HCT116 (cell line): ENCODE measurements around the gene THOC2. TPM values are rescaled to one million over a fixed set of nuclear protein-coding genes. Genes with fewer than 3 reads are reported as not detected.
"Not testable (repeated sequence)": the region's sequence is repeated elsewhere in the genome, so short reads cannot be mapped to it uniquely, and the experiment has no call there.

Source experiments
- ATAC-seq: fragments of 200-7000 bp; cut with Tn5 transposase; 2 replicates; pipeline ENCODE4 v1.9.1; 2020; ENCODE audit warnings: mild to moderate bottlenecking, moderate library complexity
- BruUV-seq: library from RNA; stranded (reverse); fragments of 400-500 nt; replicated peaks from 2 replicates; lab custom pipeline; 2021; lab: Mats Ljungman, UMichigan
- CTCF ChIA-PET: fragments of 300-600 bp; sonication (Branson Sonifier 250); formaldehyde crosslinking; loops from one replicate; lab custom pipeline; 2021; ENCODE audit warnings: antibody characterized with exemption; lab: Charles Lee
- POLR2A ChIA-PET: fragments of 300-600, 350-600 bp; sonication (Branson Sonifier 250); formaldehyde crosslinking; loops from one replicate; lab custom pipeline; 2021; ENCODE audit warnings: antibody characterized with exemption; lab: Charles Lee
- RAD21 ChIA-PET, 2 experiments: fragments of 300-600 bp; sonication (Branson Sonifier 250); formaldehyde crosslinking; loops; one replicate each; lab custom pipeline; 2023; ENCODE audit warnings: low total read pairs in 2 of 2; ENCODE audit not compliant: uncharacterized antibody in 2 of 2, unreplicated experiment in 2 of 2, low non-redundant PET in 1 of 2; lab: Charles Lee
- DNase-seq: peaks from one replicate; pipeline ENCODE4 v3.0.0-alpha.2; 2010; ENCODE audit warnings: low read depth, low spot score
- H2AFZ ChIP-seq: fragments of 200-600 bp; shearing (Covaris generic), sonication (generic); 2 replicates; pipeline ENCODE4 v1.6.1; 2017; ENCODE audit warnings: low read depth, mixed run types, mixed read lengths, antibody characterized with exemption, low read length; ENCODE audit not compliant: poor library complexity, severe bottlenecking
- H3K27ac ChIP-seq: 2 replicates; pipeline ENCODE4 v1.5.1; 2012; ENCODE audit warnings: low read depth, low read length
- H3K27me3 ChIP-seq: fragments of 200-600 bp; sonication (generic); 2 replicates; pipeline ENCODE4 v1.6.1; 2016; ENCODE audit warnings: mixed run types, low read length, mixed read lengths; ENCODE audit not compliant: insufficient read depth
- H3K36me3 ChIP-seq, 2 experiments: fragments of 200-500 bp in 1 of 2; fragments of 200-600 bp in 1 of 2; sonication (Bioruptor generic) in 1 of 2; sonication (generic) in 1 of 2; 2 replicates each; pipeline versions ENCODE4 v1.5.1 to v1.6.1; 2014 to 2016; ENCODE audit warnings: low read length in 2 of 2, inconsistent platforms in 1 of 2, mixed read lengths in 1 of 2, mixed run types in 1 of 2; ENCODE audit not compliant: insufficient read depth in 2 of 2, control insufficient read depth in 1 of 2
- H3K4me1 ChIP-seq, 2 experiments: fragments of 200-600 bp in 1 of 2; sonication (generic) in 1 of 2; 2 replicates each; pipeline versions ENCODE4 v1.5.1 to v1.6.1; 2012 to 2017; ENCODE audit warnings: low read length in 2 of 2, inconsistent platforms in 1 of 2, mild to moderate bottlenecking in 1 of 2, mixed read lengths in 1 of 2, mixed run types in 1 of 2, moderate library complexity in 1 of 2; ENCODE audit not compliant: insufficient read depth in 2 of 2, control insufficient read depth in 1 of 2
- H3K4me2 ChIP-seq: fragments of 200-600 bp; sonication (generic); 2 replicates; pipeline ENCODE4 v1.6.1; 2017; ENCODE audit warnings: mixed run types, low read length, mixed read lengths
- H3K4me3 ChIP-seq, 2 experiments: fragments of 200-600 bp in 1 of 2; sonication (generic) in 1 of 2; replicated peaks in 1 of 2; 2 replicates each; pipeline ENCODE4 v1.5.1; 2011 to 2016; ENCODE audit warnings: low read length in 2 of 2, control low read depth in 1 of 2, low read depth in 1 of 2, mild to moderate bottlenecking in 1 of 2, mixed read lengths in 1 of 2, mixed run types in 1 of 2
- H3K79me2 ChIP-seq: fragments of 200-600 bp; sonication (generic); 2 replicates; pipeline ENCODE4 v1.6.1; 2017; ENCODE audit warnings: mild to moderate bottlenecking, mixed run types, low read length, moderate library complexity, mixed read lengths; ENCODE audit not compliant: insufficient read depth
- H3K9ac ChIP-seq: fragments of 200-600 bp; sonication (generic); 2 replicates; pipeline ENCODE4 v1.6.1; 2016; ENCODE audit warnings: low read length, mixed read lengths
- H3K9me2 ChIP-seq: fragments of 200-600 bp; sonication (generic), shearing (Covaris generic); 2 replicates; pipeline ENCODE4 v1.6.1; 2017; ENCODE audit warnings: mixed run types, mild to moderate bottlenecking, moderate library complexity; ENCODE audit not compliant: insufficient read depth
- H3K9me3 ChIP-seq, 2 experiments: fragments of 200-500 bp in 1 of 2; fragments of 200-600 bp in 1 of 2; sonication (Bioruptor generic) in 1 of 2; sonication (generic) in 1 of 2; 2 replicates each; pipeline ENCODE4 v1.6.1; 2014 to 2017; ENCODE audit warnings: low read length in 2 of 2, mixed read lengths in 2 of 2, inconsistent platforms in 1 of 2, low read depth in 1 of 2, mild to moderate bottlenecking in 1 of 2, mixed run types in 1 of 2, moderate library complexity in 1 of 2; ENCODE audit not compliant: control insufficient read depth in 1 of 2, insufficient read depth in 1 of 2
- H4K20me1 ChIP-seq: fragments of 200-600 bp; sonication (generic), shearing (Covaris generic); 2 replicates; pipeline ENCODE4 v1.6.1; 2017; ENCODE audit warnings: mixed run types, mild to moderate bottlenecking, moderate library complexity; ENCODE audit not compliant: insufficient read depth
- CBX3 ChIP-seq: IDR thresholded peaks from 2 replicates; pipeline ENCODE4 v1.6.1; 2012; ENCODE audit warnings: low read depth
- EZH2 ChIP-seq: fragments of 200-600 bp; sonication (generic); IDR thresholded peaks from 2 replicates; pipeline ENCODE4 v1.6.1; 2017; ENCODE audit warnings: antibody characterized with exemption, mixed run types
- POLR2AphosphoS5 ChIP-seq: IDR thresholded peaks from 2 replicates; pipeline ENCODE4 v1.6.1; 2011; ENCODE audit warnings: mild to moderate bottlenecking, low read depth, low read length, moderate library complexity
- SIN3A ChIP-seq: IDR thresholded peaks from 2 replicates; pipeline ENCODE4 v1.6.1; 2012; ENCODE audit warnings: low read depth
- ZNF274 ChIP-seq: fragments of 200-500 bp; sonication (Bioruptor generic); IDR thresholded peaks from 2 replicates; pipeline ENCODE4 v1.6.1; 2014; ENCODE audit warnings: mild to moderate bottlenecking, low read depth, low read length, inconsistent platforms
- intact Hi-C: fragments of 100-400 bp; cut with micrococcal nuclease; formaldehyde crosslinking; loops from 2 replicates; pipeline ENCODE4 v1.10.0; 2022
- total RNA-seq: library from RNA; stranded (reverse); gene quantifications from one replicate; pipeline ENCODE4 v1.2.1, GENCODE V29; 2021; ENCODE audit not compliant: unreplicated experiment

THOC2 gene
- total RNA-seq, 1 experiment from 2014 or later: 85.3 TPM

DNA sequence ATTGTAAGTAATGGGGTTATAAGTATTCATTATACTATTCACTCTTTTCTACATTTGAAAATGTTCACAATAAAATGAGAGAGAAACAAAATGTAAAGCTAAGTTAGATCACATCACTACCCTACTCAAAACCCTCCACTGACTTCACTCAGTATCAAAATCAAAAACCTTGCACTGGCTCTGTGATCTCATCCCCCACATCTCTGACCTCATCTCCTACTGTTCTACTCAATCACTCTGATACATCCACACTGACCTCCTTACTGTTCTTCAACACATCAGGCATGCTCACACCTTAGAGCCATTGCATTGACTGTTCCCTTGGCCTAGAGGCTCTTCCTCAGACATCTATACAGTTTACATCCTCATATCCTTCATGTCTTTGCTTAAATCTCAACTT, 50.7 kb downstream of the THOC2 start (continued):
- TF ChIP-seq CBX3 (no peak), SIN3A (no peak), ZNF274 (no peak)

GRCh38 chrX:123679733-123680460, 53.0 kb downstream of the THOC2 start:
- RAD21 ChIA-PET, BruUV-seq, H3K9me2 ChIP-seq, DNase-seq, H3K27ac ChIP-seq, H2AFZ ChIP-seq, intact Hi-C loops, H3K36me3 ChIP-seq, H3K27me3 ChIP-seq, H3K9me3 ChIP-seq, CTCF ChIA-PET, POLR2A ChIA-PET, H3K9ac ChIP-seq, ATAC-seq, H4K20me1 ChIP-seq, H3K4me3 ChIP-seq, H3K4me2 ChIP-seq: not testable (repeated sequence)
- Histone ChIP-seq H3K79me2 (peaks cover 13% of the 10 kb centered on the region), H3K4me1 (peaks cover 8 to 11% of the 10 kb centered on the region in 2 experiments)

DNA sequence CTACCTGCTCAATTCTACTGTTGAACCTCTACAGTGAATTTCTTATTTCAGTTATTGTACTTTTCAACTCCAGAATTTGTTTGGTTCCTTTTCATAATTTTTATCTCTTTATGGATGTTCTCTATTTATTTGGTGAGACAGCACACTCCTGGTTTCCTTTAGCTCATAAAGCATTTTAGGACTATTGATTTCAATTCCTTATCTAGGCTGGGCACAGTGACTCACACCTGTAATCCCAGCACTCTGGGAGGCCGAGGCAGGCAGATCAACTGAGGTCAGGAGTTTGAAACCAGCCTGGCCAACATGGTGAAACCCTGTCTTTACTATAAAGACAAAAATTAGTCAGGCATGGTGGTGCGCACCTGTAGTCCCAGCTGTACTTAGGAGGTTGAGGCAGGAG, 57.7 kb downstream of the THOC2 start:
- Histone ChIP-seq H3K36me3 (peaks cover 0 to 6% of the 10 kb centered on the region in 2 experiments; a peak in 2 of 4 replicates), H3K4me2 (no peak overlapping the region), H3K4me3 (no peak overlapping the region), H3K27me3 (no peaks in the 10 kb centered on the region), H3K79me2 (no peaks in the 10 kb centered on the region), H3K9ac (no peak overlapping the region), H3K9me2 (no peaks in the 10 kb centered on the region), H3K4me1 (peaks cover 8 to 11% of the 10 kb centered on the region in 2 experiments), H4K20me1 (no peaks in the 10 kb centered on the region), H3K27ac (peak overlapping the region; percentile 18; the same call in 1 of the 2 replicates), H3K9me3 (no peaks in the 10 kb centered on the region), H2AFZ (no peak overlapping the region)
- CTCF ChIA-PET: no interaction called here
- intact Hi-C loops: no loop called here
- POLR2A ChIA-PET: no interaction called here
- DNase-seq (no peak), ATAC-seq (no peak)
- RAD21 ChIA-PET: no interaction called here
- TF ChIP-seq POLR2AphosphoS5: no peak
- no peak for TF ChIP-seq EZH2
- no TSS peak for BruUV-seq
